GM06990 (cell line): Measurements from ENCODE around the gene H19.

Source experiments
- DNase-seq: peaks from one replicate; pipeline ENCODE4 v3.0.0-alpha.2; 2011; ENCODE audit not compliant: insufficient read length; ENCODE audit errors: extremely low read depth
- H3K27me3 ChIP-seq: replicated peaks from 2 replicates; pipeline ENCODE4 v1.6.0; 2011; ENCODE audit warnings: low read length; ENCODE audit not compliant: control insufficient read depth, insufficient read depth
- H3K36me3 ChIP-seq: 2 replicates; pipeline ENCODE4 v1.5.1; 2011; ENCODE audit warnings: low read length; ENCODE audit not compliant: control insufficient read depth, insufficient read depth
- H3K4me3 ChIP-seq: replicated peaks from 2 replicates; pipeline ENCODE4 v1.5.1; 2011; ENCODE audit warnings: low read depth, mild to moderate bottlenecking, control low read depth, low read length
- TF ChIP-seq, protein P1 (sequence below): IDR thresholded peaks from 2 replicates; pipeline ENCODE4 v1.5.1; 2011; ENCODE audit warnings: low read length, control low read depth, mild to moderate bottlenecking, inconsistent platforms; ENCODE audit not compliant: insufficient read depth, poor library complexity, severe bottlenecking

The H19 gene

DNA sequence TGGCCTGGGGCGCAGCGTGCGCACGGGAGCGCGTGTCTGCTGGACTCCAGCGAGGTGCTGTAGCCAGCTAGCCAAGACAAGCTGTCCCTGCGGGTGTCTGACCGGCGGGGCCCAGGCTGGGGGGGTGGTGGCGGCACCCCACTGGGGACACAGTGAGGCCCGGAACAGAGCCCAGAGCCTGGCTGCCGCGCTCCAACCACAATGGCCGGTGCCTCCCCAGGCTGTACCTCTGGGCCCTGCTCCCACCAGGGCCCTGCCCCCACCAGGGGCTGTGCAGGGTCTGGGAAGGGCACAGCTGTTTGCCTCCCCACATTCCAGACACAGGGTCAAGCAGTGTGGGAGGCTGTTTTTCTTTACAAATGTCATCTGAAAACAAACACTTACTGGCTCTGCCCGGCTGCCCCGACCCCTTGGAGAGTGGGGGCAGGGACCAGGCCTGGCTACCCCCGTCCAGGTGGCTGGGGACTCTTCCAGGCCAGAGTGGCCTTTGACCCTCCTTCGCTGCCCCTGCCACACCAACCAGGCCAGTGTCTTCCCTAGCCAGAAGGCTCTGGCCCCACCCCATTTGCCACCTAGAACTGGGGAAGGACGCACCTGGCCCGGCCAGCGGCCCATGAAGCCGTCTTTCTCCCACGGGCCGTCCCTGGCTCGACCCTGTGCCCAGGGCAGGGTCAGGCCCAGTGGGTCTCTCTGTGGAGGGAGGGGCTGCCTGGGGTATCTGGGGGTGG, 14.6 kb downstream of the H19 start:
- no peak for DNase-seq
- no peaks in the 10 kb centered on the region for H3K27me3 ChIP-seq
- no peak overlapping the region for H3K4me3 ChIP-seq
- TF ChIP-seq, protein P1, sequence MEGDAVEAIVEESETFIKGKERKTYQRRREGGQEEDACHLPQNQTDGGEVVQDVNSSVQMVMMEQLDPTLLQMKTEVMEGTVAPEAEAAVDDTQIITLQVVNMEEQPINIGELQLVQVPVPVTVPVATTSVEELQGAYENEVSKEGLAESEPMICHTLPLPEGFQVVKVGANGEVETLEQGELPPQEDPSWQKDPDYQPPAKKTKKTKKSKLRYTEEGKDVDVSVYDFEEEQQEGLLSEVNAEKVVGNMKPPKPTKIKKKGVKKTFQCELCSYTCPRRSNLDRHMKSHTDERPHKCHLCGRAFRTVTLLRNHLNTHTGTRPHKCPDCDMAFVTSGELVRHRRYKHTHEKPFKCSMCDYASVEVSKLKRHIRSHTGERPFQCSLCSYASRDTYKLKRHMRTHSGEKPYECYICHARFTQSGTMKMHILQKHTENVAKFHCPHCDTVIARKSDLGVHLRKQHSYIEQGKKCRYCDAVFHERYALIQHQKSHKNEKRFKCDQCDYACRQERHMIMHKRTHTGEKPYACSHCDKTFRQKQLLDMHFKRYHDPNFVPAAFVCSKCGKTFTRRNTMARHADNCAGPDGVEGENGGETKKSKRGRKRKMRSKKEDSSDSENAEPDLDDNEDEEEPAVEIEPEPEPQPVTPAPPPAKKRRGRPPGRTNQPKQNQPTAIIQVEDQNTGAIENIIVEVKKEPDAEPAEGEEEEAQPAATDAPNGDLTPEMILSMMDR, result no peak
- H3K36me3 ChIP-seq, result no peaks in the 10 kb centered on the region

DNA sequence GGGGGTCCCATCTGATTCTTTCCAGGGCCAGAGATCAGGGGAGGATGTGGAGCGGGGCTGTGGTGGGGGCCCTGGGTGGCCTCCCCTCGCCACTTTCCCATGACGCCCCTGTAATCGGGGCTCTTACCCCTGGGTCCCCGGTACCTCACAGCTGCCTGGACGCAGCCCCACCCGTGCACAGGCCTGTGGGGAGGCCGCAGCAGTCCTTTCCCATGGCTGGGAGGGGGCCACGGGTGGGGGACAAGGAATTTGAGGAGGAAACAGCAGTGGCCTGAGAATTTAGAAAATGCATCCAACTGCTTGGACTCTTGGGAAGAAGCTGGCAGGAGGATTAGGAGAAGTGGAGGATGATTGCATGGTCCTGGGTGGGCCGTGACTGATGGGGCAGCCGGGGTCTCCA, 18.0 kb downstream of the H19 start:
- no peaks in the 10 kb centered on the region for H3K36me3 ChIP-seq
- H3K4me3 ChIP-seq, result no peak overlapping the region
- no peaks in the 10 kb centered on the region for H3K27me3 ChIP-seq
- TF ChIP-seq, protein P1, result no peak
- no peak for DNase-seq

DNA sequence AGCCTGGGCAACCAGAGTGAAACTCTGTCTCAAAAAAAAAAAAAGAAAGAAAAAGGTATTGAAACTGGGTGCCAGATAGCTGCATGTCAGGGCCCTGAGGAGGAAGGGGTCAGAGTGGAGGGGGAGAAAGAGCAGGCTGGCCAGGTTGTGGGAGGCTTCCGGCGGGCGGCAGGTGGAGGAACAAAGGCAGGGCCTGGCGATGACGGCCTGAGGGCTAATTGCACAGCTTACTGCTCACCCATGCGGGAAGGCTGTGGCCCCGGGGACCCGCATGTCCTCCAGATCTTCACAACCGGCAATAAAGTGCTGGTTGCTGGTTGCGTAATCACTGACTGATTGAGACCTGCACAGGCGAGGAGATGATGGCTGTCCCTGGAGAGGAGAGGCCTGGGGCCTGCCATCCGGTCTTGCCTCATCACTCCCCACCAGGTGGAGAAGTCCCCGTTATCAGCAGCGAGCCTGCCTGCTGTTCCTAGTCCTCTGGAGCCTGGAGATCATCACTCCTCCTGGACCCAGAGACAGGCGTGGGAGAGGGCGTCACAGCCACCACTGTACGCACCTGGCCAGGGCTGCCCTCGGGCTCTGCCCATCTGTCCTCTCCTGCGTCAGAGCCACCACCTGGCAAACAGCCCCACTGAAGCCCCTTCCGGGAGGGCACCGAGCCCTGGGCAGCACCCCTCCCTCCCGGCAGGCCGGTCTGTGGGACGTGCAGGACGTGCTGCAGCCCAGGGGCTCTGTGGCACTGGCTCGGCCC, 18.7 kb downstream of the H19 start:
- no peaks in the 10 kb centered on the region for H3K36me3 ChIP-seq
- DNase-seq, result no peak
- TF ChIP-seq, protein P1, result no peak
- H3K4me3 ChIP-seq, result no peak overlapping the region
- no peaks in the 10 kb centered on the region for H3K27me3 ChIP-seq

DNA sequence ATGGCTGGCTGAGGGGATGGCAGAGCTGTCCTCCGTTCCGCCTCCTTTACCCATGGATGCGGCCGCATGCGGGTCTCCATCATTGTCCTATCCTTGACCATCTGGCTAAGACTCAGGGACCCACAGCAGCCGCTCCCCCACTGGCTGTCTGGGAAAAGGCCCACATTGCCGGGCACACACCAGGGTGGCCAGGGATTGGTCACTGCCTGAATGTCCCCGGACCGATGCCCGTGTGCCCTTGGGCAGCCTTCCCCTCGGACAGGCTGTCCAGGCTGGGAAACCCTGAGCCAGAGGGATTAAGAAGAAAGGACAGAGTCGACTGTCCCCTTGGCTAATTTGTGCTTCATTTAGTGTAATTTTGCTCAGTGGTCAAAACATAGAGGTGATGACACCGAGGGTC, 22.5 kb downstream of the H19 start:
- H3K27me3 ChIP-seq, result no peaks in the 10 kb centered on the region
- H3K4me3 ChIP-seq, result no peak overlapping the region
- DNase-seq, result no peak
- TF ChIP-seq, protein P1, result no peak
- H3K36me3 ChIP-seq, result no peaks in the 10 kb centered on the region

DNA sequence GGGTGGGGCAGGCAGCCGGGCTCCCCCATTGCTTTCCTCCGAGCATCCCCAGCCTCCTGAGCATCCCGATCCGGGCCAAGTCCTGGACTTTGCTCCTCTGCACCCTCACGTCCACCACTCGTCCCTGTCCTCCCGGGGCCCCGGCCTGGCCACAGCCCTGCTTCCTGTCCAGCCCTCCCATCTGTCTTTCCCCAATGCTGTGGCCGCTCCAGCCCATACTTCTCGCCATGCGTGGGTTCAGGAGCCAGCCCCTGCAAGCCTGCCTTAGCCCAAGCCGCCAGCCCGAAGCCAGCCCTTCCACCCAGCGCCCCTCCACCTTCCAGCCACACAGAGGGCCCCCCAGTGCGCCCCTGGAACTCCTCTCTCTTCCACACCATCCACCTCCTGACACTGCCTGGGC, 26.7 kb downstream of the H19 start:
- TF ChIP-seq, protein P1, result no peak
- DNase-seq, result no peak
- no peaks in the 10 kb centered on the region for H3K27me3 ChIP-seq
- no peak overlapping the region for H3K4me3 ChIP-seq
- H3K36me3 ChIP-seq, result no peaks in the 10 kb centered on the region
